OCI-LY7 (cell line): ENCODE results near the gene JAZF1.

ENCODE experiments used
- CTCF ChIP-seq: fragments of 200-600 bp; sonication (generic); conservative IDR thresholded peaks from 2 replicates; pipeline ENCODE4 v1.5.1; 2014; ENCODE audit warnings: mild to moderate bottlenecking, antibody characterized with exemption, low read length, moderate library complexity, mixed read lengths
- EZH2phosphoT487 ChIP-seq: fragments of 200-600 bp; sonication (generic); IDR thresholded peaks from 2 replicates; pipeline ENCODE4 v1.6.1; 2018; ENCODE audit warnings: low read depth, borderline replicate concordance, mild to moderate bottlenecking, mixed run types, antibody characterized with exemption, low read length, moderate library complexity, mixed read lengths

GRCh38 chr7:28192786-28193585 lies 12.4 kb upstream of the JAZF1 start:
- TF ChIP-seq CTCF (no peak), EZH2phosphoT487 (no peak)
